B cell (primary cell): ENCODE measurements around the gene LMO1.

Experiments
- CTCF ChIP-seq: fragments of 200-600 bp; IDR thresholded peaks from one replicate; pipeline ENCODE4 v1.8.0; 2022; ENCODE audit warnings: antibody characterized with exemption, mild to moderate bottlenecking
- EZH2 ChIP-seq: IDR thresholded peaks from 2 replicates; pipeline ENCODE4 v1.6.1; 2012; ENCODE audit warnings: borderline replicate concordance, low read depth, mild to moderate bottlenecking, moderate library complexity, low read length; ENCODE audit not compliant: insufficient read depth, poor library complexity, severe bottlenecking

GRCh38 chr11:8180469-8180868 lies 83.2 kb downstream of the LMO1 start:
- TF ChIP-seq CTCF (no peak), EZH2 (no peak)
